Measurements from ENCODE around the gene PNCK.

DNA sequence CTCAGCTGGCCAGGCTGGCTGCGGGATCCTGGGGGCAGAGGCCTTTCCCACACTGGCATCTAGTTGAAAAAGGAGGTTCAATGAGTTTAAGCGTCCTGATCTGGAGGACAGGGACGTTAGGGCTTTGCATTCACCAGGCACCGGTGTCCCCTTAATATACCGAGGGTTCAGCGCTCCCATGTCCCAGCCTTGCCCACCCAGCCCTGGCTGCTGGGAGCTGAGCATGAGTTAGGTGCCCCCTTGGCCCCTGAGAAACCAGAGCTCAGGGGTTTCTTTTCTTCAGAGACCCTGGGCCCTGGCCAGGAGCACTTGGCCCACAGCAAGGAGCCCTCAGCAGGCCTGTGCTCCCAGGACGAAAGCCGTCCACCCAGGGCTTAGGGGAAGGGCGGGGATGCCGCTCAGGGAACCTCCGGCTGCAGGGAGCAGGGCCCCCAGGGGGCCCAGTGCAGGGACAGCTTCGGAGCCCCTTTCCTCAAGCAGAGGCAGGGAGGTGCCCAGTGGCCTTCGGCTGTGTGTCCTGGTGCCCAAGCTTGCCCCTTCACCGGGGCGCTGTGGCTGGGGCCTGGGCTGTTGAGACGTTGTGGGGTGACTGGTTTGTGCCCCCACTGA lies 47.5 kb downstream of the PNCK start:
- TF ChIP-seq SETDB1 (CRISPR knock-in tag; IDR thresholded peaks at IDR 0.05; ENCODE audit: borderline replicate concordance), result no peak
- no peak for TF ChIP-seq HNRNPUL1 (IDR thresholded peaks at IDR 0.05; ENCODE audit: low read depth, low read length)
- TF ChIP-seq CBFB (CRISPR knock-in tag; IDR thresholded peaks at IDR 0.05), result no peak
- TF ChIP-seq, protein P1, sequence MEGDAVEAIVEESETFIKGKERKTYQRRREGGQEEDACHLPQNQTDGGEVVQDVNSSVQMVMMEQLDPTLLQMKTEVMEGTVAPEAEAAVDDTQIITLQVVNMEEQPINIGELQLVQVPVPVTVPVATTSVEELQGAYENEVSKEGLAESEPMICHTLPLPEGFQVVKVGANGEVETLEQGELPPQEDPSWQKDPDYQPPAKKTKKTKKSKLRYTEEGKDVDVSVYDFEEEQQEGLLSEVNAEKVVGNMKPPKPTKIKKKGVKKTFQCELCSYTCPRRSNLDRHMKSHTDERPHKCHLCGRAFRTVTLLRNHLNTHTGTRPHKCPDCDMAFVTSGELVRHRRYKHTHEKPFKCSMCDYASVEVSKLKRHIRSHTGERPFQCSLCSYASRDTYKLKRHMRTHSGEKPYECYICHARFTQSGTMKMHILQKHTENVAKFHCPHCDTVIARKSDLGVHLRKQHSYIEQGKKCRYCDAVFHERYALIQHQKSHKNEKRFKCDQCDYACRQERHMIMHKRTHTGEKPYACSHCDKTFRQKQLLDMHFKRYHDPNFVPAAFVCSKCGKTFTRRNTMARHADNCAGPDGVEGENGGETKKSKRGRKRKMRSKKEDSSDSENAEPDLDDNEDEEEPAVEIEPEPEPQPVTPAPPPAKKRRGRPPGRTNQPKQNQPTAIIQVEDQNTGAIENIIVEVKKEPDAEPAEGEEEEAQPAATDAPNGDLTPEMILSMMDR (CRISPR knock-in tag; IDR thresholded peaks at IDR 0.05), result no peak
- TF ChIP-seq, protein P2, sequence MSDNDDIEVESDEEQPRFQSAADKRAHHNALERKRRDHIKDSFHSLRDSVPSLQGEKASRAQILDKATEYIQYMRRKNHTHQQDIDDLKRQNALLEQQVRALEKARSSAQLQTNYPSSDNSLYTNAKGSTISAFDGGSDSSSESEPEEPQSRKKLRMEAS (IDR thresholded peaks at IDR 0.05), result no peak
- TF ChIP-seq, protein P3, sequence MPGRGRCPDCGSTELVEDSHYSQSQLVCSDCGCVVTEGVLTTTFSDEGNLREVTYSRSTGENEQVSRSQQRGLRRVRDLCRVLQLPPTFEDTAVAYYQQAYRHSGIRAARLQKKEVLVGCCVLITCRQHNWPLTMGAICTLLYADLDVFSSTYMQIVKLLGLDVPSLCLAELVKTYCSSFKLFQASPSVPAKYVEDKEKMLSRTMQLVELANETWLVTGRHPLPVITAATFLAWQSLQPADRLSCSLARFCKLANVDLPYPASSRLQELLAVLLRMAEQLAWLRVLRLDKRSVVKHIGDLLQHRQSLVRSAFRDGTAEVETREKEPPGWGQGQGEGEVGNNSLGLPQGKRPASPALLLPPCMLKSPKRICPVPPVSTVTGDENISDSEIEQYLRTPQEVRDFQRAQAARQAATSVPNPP (CRISPR knock-in tag; IDR thresholded peaks at IDR 0.05), result no peak
- no peak for TF ChIP-seq ZNF451 (CRISPR knock-in tag; IDR thresholded peaks at IDR 0.05)
- no peak for TF ChIP-seq ZNF678 (CRISPR knock-in tag; IDR thresholded peaks at IDR 0.05)

Measured in HepG2 (cell line).